B cell (primary cell): ENCODE measurements around the gene NTM. TPM values are rescaled to one million over a fixed set of nuclear protein-coding genes. Genes with fewer than 3 reads are reported as not detected.

Experiments used
- ATAC-seq: fragments of 200-7000 bp; cut with Tn5 transposase; one replicate; pipeline ENCODE4 v1.10.0; 2021; ENCODE audit warnings: low read depth, mild to moderate bottlenecking, moderate number of reproducible peaks, moderate library complexity
- CTCF ChIA-PET: fragments of 350-600 bp; sonication (Branson Sonifier 250); formaldehyde crosslinking; loops from one replicate; lab custom pipeline; 2021; ENCODE audit warnings: antibody characterized with exemption, inconsistent platforms; lab: Charles Lee
- POLR2A ChIA-PET: fragments of 350-600 bp; sonication (Branson Sonifier 250); formaldehyde crosslinking; loops from one replicate; lab custom pipeline; 2021; ENCODE audit warnings: antibody characterized with exemption; lab: Charles Lee
- DNase-seq: peaks from one replicate; pipeline ENCODE4 v3.0.0; 2013
- H2AFZ ChIP-seq: 2 replicates; pipeline ENCODE4 v1.6.1; 2012; ENCODE audit warnings: mild to moderate bottlenecking, low read depth, low read length; ENCODE audit not compliant: insufficient read depth, poor library complexity, severe bottlenecking
- H3K27ac ChIP-seq, 2 donors: 1 replicate in 1 of 2; 2 replicates in 1 of 2; pipeline ENCODE4 v1.5.1; 2012 to 2013; ENCODE audit warnings: low read length in 2 of 2, mild to moderate bottlenecking in 2 of 2, moderate library complexity in 1 of 2
- H3K27me3 ChIP-seq, 4 experiments: fragments of 200-600 bp in 1 of 4; sonication (generic) in 1 of 4; replicated peaks in 1 of 4; 1 replicate in 2 of 4; 2 replicates in 2 of 4; pipeline versions ENCODE4 v1.6.1 to v1.7.0; 2013 to 2016; ENCODE audit warnings: low read length in 3 of 4, mild to moderate bottlenecking in 2 of 4, mixed read lengths in 1 of 4, moderate library complexity in 1 of 4; ENCODE audit not compliant: insufficient read depth in 4 of 4, control insufficient read depth in 3 of 4; ENCODE audit errors: control extremely low read depth in 1 of 4
- H3K36me3 ChIP-seq, 2 experiments: replicated peaks in 1 of 2; 1 replicate in 1 of 2; 2 replicates in 1 of 2; pipeline versions ENCODE4 v1.6.1 to v1.7.1; 2013; ENCODE audit warnings: low read length in 1 of 2; ENCODE audit not compliant: insufficient read depth in 2 of 2, control insufficient read depth in 1 of 2; ENCODE audit errors: control extremely low read depth in 1 of 2, extremely low read depth in 1 of 2
- H3K4me1 ChIP-seq, 2 donors: fragments of 200-600 bp in 1 of 2; sonication (generic) in 1 of 2; 1 replicate in 1 of 2; 2 replicates in 1 of 2; pipeline versions ENCODE4 v1.5.1 to v1.6.1; 2013 to 2017; ENCODE audit warnings: low read length in 2 of 2; ENCODE audit not compliant: control insufficient read depth in 2 of 2, insufficient read depth in 2 of 2
- H3K4me2 ChIP-seq: replicated peaks from 2 replicates; pipeline ENCODE3; 2012; ENCODE audit warnings: mild to moderate bottlenecking, low read depth, low read length; ENCODE audit not compliant: poor library complexity, severe bottlenecking
- H3K4me3 ChIP-seq, 5 experiments: fragments of 200-600 bp in 1 of 5; sonication (generic) in 1 of 5; 1 replicate in 3 of 5; 2 replicates in 2 of 5; pipeline versions ENCODE4 v1.5.1 to v1.7.0; 2011 to 2016; ENCODE audit warnings: low read length in 4 of 5, mild to moderate bottlenecking in 4 of 5, low read depth in 2 of 5, control low read depth in 1 of 5, moderate library complexity in 1 of 5; ENCODE audit not compliant: insufficient read depth in 1 of 5; ENCODE audit errors: control extremely low read depth in 1 of 5, extremely low read depth in 1 of 5
- H3K79me2 ChIP-seq: fragments of 200-600 bp; sonication (generic); one replicate; pipeline ENCODE4 v1.6.0; 2016; ENCODE audit warnings: low read length; ENCODE audit not compliant: control insufficient read depth, insufficient read depth
- H3K9ac ChIP-seq: fragments of 200-600 bp; sonication (generic); 2 replicates; pipeline ENCODE4 v1.6.1; 2017; ENCODE audit warnings: mild to moderate bottlenecking, low read length, moderate library complexity
- H3K9me3 ChIP-seq, 3 donors: one replicate each; pipeline versions ENCODE4 v1.6.1 to v1.7.1; 2013; ENCODE audit warnings: low read length in 2 of 3; ENCODE audit not compliant: control insufficient read depth in 2 of 3, insufficient read depth in 1 of 3; ENCODE audit errors: control extremely low read depth in 1 of 3
- H4K20me1 ChIP-seq: 2 replicates; pipeline ENCODE4 v1.6.0; 2012; ENCODE audit warnings: mild to moderate bottlenecking, low read length; ENCODE audit not compliant: insufficient read depth, control insufficient read depth, poor library complexity, severe bottlenecking
- H3K27ac Mint-ChIP-seq: one replicate; pipeline ENCODE4 v1.8.0; 2021; ENCODE audit warnings: mixed read lengths
- H3K27me3 Mint-ChIP-seq: one replicate; pipeline ENCODE4 v1.8.0; 2021; ENCODE audit warnings: mixed read lengths
- H3K4me1 Mint-ChIP-seq: one replicate; pipeline ENCODE4 v1.8.0; 2021; ENCODE audit warnings: mixed read lengths
- H3K4me3 Mint-ChIP-seq: one replicate; pipeline ENCODE4 v1.8.0; 2021; ENCODE audit warnings: mixed read lengths
- H3K9me3 Mint-ChIP-seq: one replicate; pipeline ENCODE4 v1.8.0; 2022; ENCODE audit warnings: mixed read lengths; ENCODE audit not compliant: insufficient read depth
- CTCF ChIP-seq: fragments of 200-600 bp; IDR thresholded peaks from one replicate; pipeline ENCODE4 v1.8.0; 2022; ENCODE audit warnings: antibody characterized with exemption, mild to moderate bottlenecking
- EZH2 ChIP-seq: IDR thresholded peaks from 2 replicates; pipeline ENCODE4 v1.6.1; 2012; ENCODE audit warnings: borderline replicate concordance, low read depth, mild to moderate bottlenecking, moderate library complexity, low read length; ENCODE audit not compliant: insufficient read depth, poor library complexity, severe bottlenecking
- WGBS: methylation state at CpG from one replicate; pipeline ENCODE4 v1.1.5; 2013; ENCODE audit warnings: missing lambda C conversion rate; ENCODE audit not compliant: insufficient coverage; 5-methylcytosine and 5-hydroxymethylcytosine counted together
- intact Hi-C: fragments of 100-400 bp; cut with micrococcal nuclease; formaldehyde crosslinking; loops from one replicate; pipeline ENCODE4 v1.10.0; 2022
- polyA plus RNA-seq: library from polyadenylated mRNA; depleted of rRNA; stranded (reverse); fragments of >200 nt; gene quantifications from 2 replicates; pipeline ENCODE4 v1.2.3, GENCODE V29; 2012
- total RNA-seq, 2 donors: library from RNA; stranded (reverse); fragments of 120-200 nt in 1 of 2; gene quantifications; 1 replicate in 1 of 2; 2 replicates in 1 of 2; pipeline versions ENCODE4 v1.2.3 to v1.2.4, GENCODE V29; 2013 to 2022

NTM gene
- total and polyA plus RNA-seq, 2 donors (not counting 1 experiment from before 2014, with no cell fraction given), result not detected

GRCh38 chr11:132357811-132358572 lies 987.6 kb downstream of the NTM start:
- ATAC-seq, result no peak
- CTCF ChIA-PET, result no interaction called here

More at GRCh38 chr11:132357811-132358572, 987.6 kb downstream of the NTM start:
- POLR2A ChIA-PET, result no interaction called here
- Histone ChIP-seq H3K4me3 (no peak overlapping the region), H3K9ac (no peak overlapping the region), H3K4me2 (no peak overlapping the region), H3K4me1 (no peaks in the 10 kb centered on the region), H3K9me3 (no peaks in the 10 kb centered on the region), H2AFZ (no peak overlapping the region), H3K27me3 (no peaks in the 10 kb centered on the region), H3K27ac (no peak overlapping the region), H4K20me1 (no peaks in the 10 kb centered on the region), H3K36me3 (no peaks in the 10 kb centered on the region), H3K79me2 (no peaks in the 10 kb centered on the region)
- peaks cover 4% of the 10 kb centered on the region for H3K4me1 Mint-ChIP-seq
- no peak overlapping the region for H3K27ac Mint-ChIP-seq
- DNase-seq, result no peak
- WGBS, result 76% methylated on average over 9 of the region's 13 CpGs
- H3K9me3 Mint-ChIP-seq, result peaks cover 2% of the 10 kb centered on the region
- TF ChIP-seq EZH2 (no peak), CTCF (no peak)
- no peaks in the 10 kb centered on the region for H3K27me3 Mint-ChIP-seq
- H3K4me3 Mint-ChIP-seq, result no peak overlapping the region
- intact Hi-C loops, result no loop called here
